Measurements from ENCODE around the gene PTPRO.

Gene PTPRO

DNA sequence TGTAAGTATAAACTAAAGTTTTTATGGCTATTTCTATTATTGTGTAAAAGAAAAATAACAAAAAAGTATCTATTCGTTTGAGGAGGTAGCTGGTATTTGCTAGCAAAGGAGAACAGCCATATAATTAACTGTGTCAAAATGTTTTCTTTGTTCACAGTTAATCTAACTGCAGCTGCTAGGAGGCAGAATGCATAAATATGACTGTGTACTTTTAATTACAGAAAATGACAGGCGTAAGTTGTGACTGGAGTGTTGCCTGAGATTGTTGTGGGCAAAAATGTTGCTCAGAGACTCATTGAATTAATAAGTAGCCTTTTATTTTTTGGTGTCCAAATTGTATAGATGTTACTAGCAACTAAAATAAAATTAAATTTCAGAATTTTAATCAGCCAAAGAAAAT is 33.5 kb downstream of the PTPRO start:
- DNase-seq, result no peak

- no peak for DNase-seq
Observed at GRCh38 chr12:15356951-15357364, 34.6 kb downstream of the PTPRO start.

DNA sequence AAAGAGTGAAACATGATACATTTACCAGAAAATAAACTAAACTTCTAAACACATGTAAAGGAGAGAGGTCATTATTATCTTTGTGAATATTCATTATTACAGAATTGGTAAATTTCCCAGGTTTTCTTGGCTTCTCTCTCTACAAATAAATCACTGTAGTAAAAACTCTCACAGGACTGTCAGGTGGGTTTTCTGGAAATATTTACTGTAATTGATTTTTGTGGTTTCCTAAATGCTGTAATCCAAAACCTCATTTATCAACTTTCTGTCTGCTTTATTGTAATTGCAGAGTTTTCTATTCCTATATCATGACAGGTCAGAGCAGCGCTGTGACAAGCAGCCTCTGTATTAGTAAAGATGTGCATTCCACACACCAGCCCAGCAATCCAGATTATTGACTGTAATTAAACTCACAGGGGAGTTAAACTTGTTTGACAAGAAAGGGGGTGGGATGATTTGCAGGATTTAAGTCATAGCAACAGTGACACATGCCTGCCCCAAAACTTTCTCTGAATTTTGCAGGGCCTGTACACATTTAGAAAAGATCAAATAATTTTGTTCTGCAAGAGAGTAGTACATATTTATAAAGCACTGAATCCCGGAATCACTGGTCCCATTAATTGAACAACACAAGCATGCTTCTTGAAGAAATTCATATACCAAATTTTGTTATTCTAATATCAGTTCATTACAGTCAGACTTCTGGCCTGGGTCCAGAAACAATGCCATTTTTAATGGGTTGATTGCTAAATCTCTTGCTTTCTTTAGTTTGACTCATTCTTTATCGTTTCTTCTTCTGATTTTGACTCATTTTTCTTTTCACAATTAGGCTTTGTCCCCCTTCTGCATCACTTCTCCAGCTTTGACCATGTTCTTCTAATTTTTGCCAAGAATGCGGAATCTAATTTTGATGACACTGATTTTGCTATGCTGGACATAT is 42.2 kb downstream of the PTPRO start:
- DNase-seq, result no peak

GRCh38 chr12:15368812-15369211 is 46.5 kb downstream of the PTPRO start:
- DNase-seq, result no peak

DNA sequence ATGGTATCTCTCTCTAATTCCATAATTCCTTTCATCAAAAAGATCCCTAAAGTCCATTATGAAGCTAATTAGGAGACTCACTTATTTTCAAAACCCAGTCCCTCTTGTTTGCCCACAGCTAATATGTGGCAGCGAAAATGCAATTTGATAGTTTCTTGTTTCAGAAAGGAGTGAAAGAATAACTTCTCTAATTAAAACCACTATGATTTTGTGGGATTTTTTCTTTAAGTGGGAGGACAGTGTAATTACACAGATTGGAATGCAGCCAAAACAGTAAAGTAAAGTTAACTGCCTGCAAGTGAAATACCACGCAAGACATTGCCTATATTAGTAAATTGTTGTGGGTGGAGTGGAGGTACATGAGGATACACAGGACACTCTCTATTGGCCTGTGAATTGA is 50.0 kb downstream of the PTPRO start:
- DNase-seq, result no peak

DNA sequence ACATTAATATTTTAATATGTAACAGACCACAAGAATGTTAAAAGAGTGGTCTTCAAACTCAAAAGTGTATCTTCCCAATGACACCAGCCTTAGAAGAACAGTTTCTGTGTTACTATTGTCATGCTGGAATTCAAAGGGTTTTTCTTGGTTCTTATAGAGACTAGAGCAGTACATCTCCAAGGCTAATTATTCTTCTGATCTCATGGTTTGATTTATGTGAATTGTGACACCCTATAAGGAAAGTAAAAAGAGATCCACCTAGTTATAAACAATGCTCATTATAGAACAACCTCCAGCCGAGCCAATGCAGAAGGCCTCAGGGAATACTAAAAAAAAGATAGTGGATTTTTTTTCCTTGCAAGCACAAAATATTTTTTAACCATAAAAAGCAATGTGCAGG is 65.5 kb downstream of the PTPRO start:
- no peak for DNase-seq

GRCh38 chr12:15389561-15389960 is 67.3 kb downstream of the PTPRO start:
- DNase-seq, result no peak

- DNase-seq, result no peak
Observed at GRCh38 chr12:15393037-15393436, 70.7 kb downstream of the PTPRO start.

- no peak for DNase-seq
Observed at GRCh38 chr12:15393995-15394394, 71.7 kb downstream of the PTPRO start.

DNA sequence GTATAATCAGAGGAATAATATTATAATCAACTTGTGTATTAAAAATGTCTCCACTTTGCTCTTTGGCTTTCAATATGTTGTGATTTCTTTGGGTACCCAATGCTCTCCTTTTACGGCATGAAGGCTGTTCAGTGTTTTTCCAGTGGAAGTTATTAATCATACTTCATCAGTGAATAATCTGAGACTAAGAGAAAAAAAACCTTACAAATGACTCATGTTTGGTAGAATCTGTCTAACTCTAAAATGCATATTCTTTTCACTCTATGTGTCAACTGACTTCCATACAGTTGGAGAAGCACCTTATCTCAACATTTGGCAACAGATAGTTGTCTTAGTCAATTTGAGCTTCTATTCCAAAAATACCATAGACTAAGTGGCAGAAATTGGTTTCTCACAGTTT is 82.2 kb downstream of the PTPRO start:
- DNase-seq, result no peak

- no peak for DNase-seq
Observed at GRCh38 chr12:15405606-15406005, 83.3 kb downstream of the PTPRO start.

GRCh38 chr12:15407025-15407424 is 84.7 kb downstream of the PTPRO start:
- DNase-seq, result no peak

DNA sequence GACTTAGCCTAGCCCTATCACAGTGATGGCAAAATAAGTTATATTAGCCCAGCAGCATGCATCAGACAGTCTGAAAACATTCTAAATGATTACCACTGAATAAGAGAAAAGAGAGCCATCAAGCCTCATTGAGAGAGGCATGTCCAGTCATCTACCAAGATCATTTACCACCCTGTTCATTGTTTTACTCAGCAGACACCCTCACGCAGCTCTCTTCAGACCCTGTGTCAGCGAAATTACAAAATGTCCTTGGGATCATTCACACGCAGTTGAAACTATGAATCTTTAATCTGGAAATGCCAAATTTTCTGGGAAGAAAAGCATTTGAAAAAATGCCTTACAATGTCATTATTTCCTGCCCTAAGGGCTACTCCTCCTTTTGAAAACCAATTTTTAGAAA is 89.5 kb downstream of the PTPRO start:
- DNase-seq, result no peak

DNA sequence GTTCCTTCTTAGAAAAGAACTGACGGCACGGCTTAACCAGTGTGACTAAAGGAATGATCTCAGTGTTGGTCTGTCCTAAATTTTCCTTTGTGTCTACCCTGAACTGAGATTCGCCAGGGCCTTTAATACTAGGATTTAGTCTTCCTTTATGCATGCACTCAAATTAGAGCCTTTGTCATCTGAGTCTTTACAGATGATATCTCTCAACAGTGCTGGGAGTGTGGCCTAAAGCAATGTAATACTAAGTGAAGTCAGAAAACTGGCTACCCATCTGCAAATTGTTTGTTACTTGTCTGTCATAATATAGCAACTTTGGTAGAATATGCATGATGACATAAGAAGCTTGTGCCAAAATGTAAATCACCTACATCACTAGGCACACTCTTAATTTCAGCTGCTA is 95.4 kb downstream of the PTPRO start:
- no peak for DNase-seq

DNA sequence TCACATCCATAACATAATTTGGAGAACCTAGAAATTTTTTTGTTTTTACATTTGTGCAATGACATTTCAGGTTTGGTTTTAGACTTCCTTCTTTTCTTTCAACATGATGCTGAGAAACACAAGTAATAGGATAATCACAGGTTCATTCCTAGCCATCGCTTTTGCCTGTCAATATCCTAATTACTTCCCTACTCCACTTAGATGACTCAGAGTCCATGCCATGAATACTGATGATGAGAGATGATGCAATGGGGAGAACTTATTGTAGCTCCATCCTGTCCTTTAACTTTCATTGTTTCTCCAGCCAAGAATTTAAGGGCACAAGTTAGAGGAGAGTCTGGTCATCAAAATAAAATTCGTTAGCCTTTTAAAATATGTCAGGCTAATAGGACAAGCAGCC is 101.3 kb downstream of the PTPRO start:
- DNase-seq, result no peak

DNA sequence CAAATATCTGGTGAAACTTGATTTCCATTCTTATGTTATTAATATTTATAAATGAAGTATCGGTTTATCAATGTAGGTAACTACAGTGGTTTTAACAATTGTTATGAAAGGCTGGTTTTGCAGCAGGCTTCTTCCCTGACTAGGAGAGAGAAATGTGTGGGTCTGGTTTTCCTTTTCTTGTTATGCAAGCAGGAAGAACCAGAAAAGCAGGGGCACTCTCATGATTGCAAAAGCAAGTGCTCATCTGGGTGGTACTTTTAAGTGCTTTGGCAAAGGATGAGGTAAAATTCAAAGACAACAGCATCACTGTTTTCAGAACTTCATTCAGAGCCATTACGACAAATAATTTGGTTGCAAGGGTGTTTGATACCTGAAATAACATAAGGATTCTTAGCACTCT is 105.6 kb downstream of the PTPRO start:
- DNase-seq, result no peak

GRCh38 chr12:15428632-15429031 is 106.3 kb downstream of the PTPRO start:
- no peak for DNase-seq

- DNase-seq, result no peak
Observed at GRCh38 chr12:15429262-15429661, 107.0 kb downstream of the PTPRO start.

- no peak for DNase-seq
Observed at GRCh38 chr12:15435597-15435996, 113.3 kb downstream of the PTPRO start.

DNA sequence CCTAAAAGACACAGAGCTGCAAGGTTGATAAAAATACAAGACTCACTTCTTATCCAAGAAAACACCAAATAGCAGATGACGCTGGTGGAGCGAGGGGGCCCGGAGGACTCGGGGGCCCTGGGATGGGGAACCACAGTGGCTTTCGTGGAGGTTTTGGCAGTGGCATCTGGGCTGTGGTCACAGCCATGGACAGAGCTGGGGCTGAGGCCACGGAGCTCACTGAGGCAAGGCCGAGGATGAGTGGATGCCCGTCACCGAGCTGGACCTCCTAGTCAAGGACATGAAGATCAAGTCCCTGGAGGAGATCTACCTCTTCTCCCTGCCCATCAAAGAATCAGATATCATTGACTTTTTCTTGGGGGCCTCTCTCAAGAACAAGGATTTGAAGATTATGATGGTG is 117.2 kb downstream of the PTPRO start:
- DNase-seq, result no peak

DNA sequence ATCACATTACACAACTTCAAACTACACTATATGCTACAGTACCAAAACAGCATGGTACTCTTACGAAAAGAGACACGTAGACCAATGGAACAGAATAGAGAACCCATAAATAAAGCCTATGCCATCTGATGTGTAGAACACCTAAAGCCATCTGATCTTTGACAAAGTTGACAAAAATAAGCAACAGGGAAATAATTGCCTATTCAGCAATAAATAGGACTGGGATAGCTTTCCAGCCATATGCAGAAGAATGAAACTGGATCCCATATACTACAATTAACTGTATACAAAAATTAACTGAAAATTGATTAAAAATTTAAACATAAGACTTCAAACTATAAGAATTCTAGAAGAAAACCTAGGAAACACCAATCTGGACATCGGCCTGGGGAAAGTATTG is 120.7 kb downstream of the PTPRO start:
- DNase-seq, result no peak

- DNase-seq, result no peak
Observed at GRCh38 chr12:15443611-15444010, 121.3 kb downstream of the PTPRO start.

DNA sequence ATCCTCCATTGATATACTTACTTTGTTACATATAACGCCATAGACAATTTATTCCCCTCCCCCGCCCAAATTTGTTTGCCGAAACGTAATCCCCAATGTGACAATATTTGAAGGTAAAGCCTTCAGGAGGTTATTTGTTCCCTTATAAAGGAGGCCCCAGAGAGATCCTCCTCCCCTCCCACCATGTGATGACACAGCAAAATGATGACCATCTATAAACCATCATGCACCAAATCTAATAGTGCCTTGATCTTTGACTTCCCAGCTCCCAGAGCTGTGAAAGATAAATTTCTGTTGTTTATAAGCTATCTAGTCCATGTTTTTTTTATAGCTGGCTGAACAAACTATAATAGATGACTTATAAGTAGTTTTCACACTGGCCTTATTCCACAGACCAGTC is 122.2 kb downstream of the PTPRO start:
- no peak for DNase-seq

DNA sequence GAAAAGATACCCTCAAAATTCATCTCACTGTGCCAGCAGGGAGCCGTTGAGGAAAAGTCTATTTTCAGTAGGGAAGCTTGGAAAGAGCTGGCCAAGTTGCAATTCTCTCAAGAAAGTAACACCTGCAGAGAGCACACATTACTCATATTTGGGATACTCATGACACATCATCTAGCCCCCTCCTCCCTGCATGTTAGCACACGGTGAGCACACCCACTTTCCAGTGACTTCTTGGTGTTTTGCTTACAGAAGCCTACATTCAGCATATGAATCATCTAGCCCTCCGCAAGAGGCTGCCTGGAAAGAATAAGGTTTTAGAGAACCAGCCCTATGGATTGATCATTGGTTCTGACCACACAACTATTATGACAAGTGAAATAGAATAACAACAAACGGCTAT is 124.5 kb downstream of the PTPRO start:
- DNase-seq, result no peak

DNA sequence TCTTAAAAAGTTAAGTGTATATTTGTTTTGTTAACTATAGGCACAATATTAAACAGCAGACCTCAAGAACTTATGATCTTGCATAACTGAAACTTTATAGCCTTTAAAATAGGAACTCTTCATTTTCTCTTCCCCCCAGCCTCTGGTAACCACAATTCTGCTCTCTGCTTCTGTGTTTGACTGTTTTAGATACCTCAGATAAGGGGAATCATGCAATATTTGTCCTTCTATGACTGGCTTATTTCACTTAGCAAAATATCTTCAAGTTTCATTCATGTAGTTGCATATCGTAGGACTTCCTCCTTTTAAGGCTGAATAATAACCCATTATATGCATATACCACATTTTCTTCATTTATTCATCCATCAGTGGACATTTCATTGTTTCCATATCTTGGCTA is 131.3 kb downstream of the PTPRO start:
- no peak for DNase-seq
